ENCODE data around the gene IGFBP7.

Gene IGFBP7

GRCh38 chr4:57020467-57021101 is 89.6 kb downstream of the IGFBP7 start:
- no peaks in the 10 kb centered on the region for H3K9me3 ChIP-seq
- TF ChIP-seq, protein P1, sequence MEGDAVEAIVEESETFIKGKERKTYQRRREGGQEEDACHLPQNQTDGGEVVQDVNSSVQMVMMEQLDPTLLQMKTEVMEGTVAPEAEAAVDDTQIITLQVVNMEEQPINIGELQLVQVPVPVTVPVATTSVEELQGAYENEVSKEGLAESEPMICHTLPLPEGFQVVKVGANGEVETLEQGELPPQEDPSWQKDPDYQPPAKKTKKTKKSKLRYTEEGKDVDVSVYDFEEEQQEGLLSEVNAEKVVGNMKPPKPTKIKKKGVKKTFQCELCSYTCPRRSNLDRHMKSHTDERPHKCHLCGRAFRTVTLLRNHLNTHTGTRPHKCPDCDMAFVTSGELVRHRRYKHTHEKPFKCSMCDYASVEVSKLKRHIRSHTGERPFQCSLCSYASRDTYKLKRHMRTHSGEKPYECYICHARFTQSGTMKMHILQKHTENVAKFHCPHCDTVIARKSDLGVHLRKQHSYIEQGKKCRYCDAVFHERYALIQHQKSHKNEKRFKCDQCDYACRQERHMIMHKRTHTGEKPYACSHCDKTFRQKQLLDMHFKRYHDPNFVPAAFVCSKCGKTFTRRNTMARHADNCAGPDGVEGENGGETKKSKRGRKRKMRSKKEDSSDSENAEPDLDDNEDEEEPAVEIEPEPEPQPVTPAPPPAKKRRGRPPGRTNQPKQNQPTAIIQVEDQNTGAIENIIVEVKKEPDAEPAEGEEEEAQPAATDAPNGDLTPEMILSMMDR (IDR thresholded peaks at IDR 0.05) = no peak
- no peaks in the 10 kb centered on the region for H3K4me1 ChIP-seq (ENCODE audit: control insufficient read depth in 1 of 2, insufficient read depth in 1 of 2, low read depth in 1 of 2, low read length in 1 of 2)
- H3K27me3 ChIP-seq = no peaks in the 10 kb centered on the region
- peaks cover 99% of the 10 kb centered on the region for H3K36me3 ChIP-seq
- no peak overlapping the region for H3K4me3 ChIP-seq (ENCODE audit: low read depth in 1 of 2, low read length in 1 of 2)
- H3K27ac ChIP-seq = no peak overlapping the region

DNA sequence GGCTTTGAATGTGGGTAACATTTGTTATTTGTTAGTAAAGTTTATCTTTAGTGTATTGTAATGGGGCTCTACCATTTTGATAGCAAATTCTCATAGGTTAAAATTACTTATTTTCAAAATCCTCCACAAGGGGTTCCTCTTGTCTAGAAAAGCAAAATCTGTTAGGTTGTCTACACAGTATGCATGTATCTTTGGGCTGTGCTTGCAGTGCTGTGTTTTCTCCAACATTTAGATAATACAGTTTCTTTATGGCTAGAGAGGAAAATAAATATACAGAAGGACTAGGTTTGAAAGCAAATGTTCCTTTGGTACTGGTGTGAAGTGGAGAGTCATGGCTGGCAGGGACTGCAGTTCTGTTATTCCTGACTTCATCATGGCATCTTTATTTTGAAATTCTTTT is 91.2 kb downstream of the IGFBP7 start:
- Histone ChIP-seq H3K4me3 (ENCODE audit: low read depth in 1 of 2, low read length in 1 of 2) (no peak overlapping the region), H3K4me1 (ENCODE audit: control insufficient read depth in 1 of 2, insufficient read depth in 1 of 2, low read depth in 1 of 2, low read length in 1 of 2) (no peaks in the 10 kb centered on the region), H3K36me3 (peaks cover 100% of the 10 kb centered on the region), H3K9me3 (no peaks in the 10 kb centered on the region), H3K27me3 (no peaks in the 10 kb centered on the region), H3K27ac (no peak overlapping the region)
- TF ChIP-seq, protein P1 (IDR thresholded peaks at IDR 0.05) = no peak

DNA sequence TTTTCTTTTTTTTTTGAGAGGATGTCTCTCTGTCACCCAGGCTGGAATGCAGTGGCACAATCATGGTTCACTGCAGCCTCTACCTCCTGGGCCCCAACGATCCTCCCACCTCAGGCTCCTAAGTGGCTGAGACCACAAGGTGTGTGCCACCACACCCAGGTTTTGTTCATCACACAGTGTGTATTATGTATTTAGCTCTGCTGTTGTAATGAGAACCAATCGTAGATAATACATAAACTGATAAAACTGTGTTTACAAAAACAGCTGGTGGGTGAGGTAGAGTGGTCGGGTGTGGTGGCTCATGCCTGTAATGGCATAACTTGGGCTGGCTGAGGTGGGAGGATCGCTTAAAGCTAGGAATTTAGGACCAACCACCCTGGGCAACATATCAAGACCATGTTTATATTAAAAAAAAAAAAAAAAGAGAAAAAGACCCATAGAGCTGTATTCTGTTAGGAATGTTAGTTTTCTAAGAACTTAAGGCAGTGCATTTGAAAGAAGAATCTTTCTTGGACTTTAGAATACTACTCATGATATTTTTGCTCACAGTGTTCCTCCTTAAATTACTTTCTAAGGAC is 96.6 kb downstream of the IGFBP7 start:
- TF ChIP-seq, protein P1 (IDR thresholded peaks at IDR 0.05) = no peak
- H3K4me3 ChIP-seq (ENCODE audit: low read depth in 1 of 2, low read length in 1 of 2) = no peak overlapping the region

DNA sequence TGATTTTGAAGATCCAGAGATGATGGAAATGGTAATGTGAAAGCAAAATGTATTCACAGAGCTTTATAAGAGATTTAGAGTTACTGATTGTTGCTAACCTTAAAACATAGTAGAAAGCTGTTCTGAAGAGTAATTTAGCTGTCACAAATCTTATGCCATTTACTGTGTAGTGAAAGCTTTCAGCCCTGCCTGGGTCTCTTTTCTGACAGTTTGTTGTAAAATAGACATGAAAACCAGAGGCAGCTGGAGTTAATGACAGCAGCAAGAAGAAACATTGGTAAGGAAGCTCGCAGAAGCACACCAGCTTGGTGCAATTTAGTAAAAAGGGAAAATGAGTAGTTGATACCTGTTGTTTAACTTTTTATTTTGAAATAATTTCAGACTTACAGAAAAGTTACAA is 110.4 kb downstream of the IGFBP7 start:
- Histone ChIP-seq H3K36me3 (peaks cover 80% of the 10 kb centered on the region), H3K4me1 (ENCODE audit: control insufficient read depth in 1 of 2, insufficient read depth in 1 of 2, low read depth in 1 of 2, low read length in 1 of 2) (no peaks in the 10 kb centered on the region), H3K9me3 (no peaks in the 10 kb centered on the region), H3K27ac (no peak overlapping the region), H3K27me3 (no peaks in the 10 kb centered on the region), H3K4me3 (ENCODE audit: low read depth in 1 of 2, low read length in 1 of 2) (no peak overlapping the region)
- TF ChIP-seq, protein P1 (IDR thresholded peaks at IDR 0.05) = no peak

More for the DNA sequence above, 96.6 kb downstream of the IGFBP7 start:
- H3K27me3 ChIP-seq = no peaks in the 10 kb centered on the region
- H3K27ac ChIP-seq = no peak overlapping the region
- H3K36me3 ChIP-seq = peaks cover 100% of the 10 kb centered on the region
- no peaks in the 10 kb centered on the region for H3K9me3 ChIP-seq
- H3K4me1 ChIP-seq (ENCODE audit: control insufficient read depth in 1 of 2, insufficient read depth in 1 of 2, low read depth in 1 of 2, low read length in 1 of 2) = no peaks in the 10 kb centered on the region

DNA sequence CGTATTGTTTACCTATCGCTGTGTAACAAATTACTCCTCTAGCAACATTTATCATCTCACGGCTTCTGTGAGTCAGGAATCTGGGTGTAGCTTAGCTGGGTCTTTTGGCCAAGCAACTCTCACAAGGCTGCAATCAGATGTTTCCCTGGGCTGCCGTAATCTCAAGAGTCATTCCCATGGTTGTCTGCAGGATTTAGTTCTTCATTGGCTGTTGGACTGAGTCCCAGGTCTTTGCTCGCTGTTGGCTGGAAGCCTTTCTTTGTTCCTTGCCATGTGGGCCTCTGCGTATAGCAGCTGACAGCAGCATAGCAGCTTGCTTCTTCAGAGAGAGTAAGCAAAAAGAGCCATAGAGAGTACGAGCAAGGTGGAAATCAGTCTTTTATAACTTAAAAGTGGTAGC is 114.7 kb downstream of the IGFBP7 start:
- Histone ChIP-seq H3K9me3 (no peaks in the 10 kb centered on the region), H3K4me1 (ENCODE audit: control insufficient read depth in 1 of 2, insufficient read depth in 1 of 2, low read depth in 1 of 2, low read length in 1 of 2) (no peaks in the 10 kb centered on the region), H3K27me3 (no peaks in the 10 kb centered on the region), H3K4me3 (ENCODE audit: low read depth in 1 of 2, low read length in 1 of 2) (no peak overlapping the region), H3K27ac (no peak overlapping the region), H3K36me3 (peaks cover 86% of the 10 kb centered on the region)
- TF ChIP-seq, protein P1 (IDR thresholded peaks at IDR 0.05) = no peak
